ENCODE results near the gene SETDB2. TPM values are rescaled to one million over a fixed set of nuclear protein-coding genes. Genes with fewer than 3 reads are reported as not detected.

The SETDB2 gene
- total RNA-seq, 1 experiment from 2014 or later: 5.2 TPM

DNA sequence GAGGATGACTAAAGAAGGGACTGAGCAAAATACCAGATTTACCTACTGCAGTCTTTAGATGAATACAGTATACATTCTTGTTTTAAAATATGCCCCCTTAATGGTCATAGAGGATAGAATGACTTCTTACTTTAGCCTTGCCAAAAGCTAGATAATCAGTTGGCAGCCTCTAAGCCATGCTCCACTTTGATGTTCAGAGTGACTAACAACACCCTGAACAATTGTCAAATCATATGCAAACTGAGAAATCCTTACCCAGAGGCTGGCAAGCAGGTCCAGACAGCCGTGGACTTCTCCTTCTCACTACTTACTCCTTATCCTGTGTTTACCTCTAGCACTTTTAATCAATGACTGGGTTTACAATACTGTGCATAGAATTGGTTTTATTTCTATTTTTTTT lies 28.1 kb downstream of the SETDB2 start:
- DNase-seq (ENCODE audit: low read depth, low spot score) (no peak), ATAC-seq (no peak)
- Histone ChIP-seq H3K4me1 (ENCODE audit: control insufficient read depth in 1 of 2, insufficient read depth in 2 of 2, low read length in 2 of 2) (no peaks in the 10 kb centered on the region), H3K79me2 (ENCODE audit: insufficient read depth, low read length) (no peaks in the 10 kb centered on the region), H3K27ac (ENCODE audit: low read depth, low read length) (no peak overlapping the region), H3K9me2 (ENCODE audit: insufficient read depth) (no peaks in the 10 kb centered on the region), H3K27me3 (ENCODE audit: insufficient read depth, low read length) (no peaks in the 10 kb centered on the region), H4K20me1 (ENCODE audit: insufficient read depth) (no peaks in the 10 kb centered on the region), H3K36me3 (ENCODE audit: control insufficient read depth in 1 of 2, insufficient read depth in 2 of 2, low read length in 2 of 2) (no peaks in the 10 kb centered on the region; a peak in 1 of 4 replicates), H3K9ac (ENCODE audit: low read length) (no peak overlapping the region), H2AFZ (ENCODE audit: low read depth, low read length, poor library complexity, severe bottlenecking) (no peak overlapping the region), H3K9me3 (ENCODE audit: control insufficient read depth in 1 of 2, insufficient read depth in 1 of 2, low read depth in 1 of 2, low read length in 2 of 2) (no peaks in the 10 kb centered on the region), H3K4me3 (replicated peaks in 1 of 2; ENCODE audit: low read depth in 1 of 2, low read length in 2 of 2) (no peak overlapping the region), H3K4me2 (ENCODE audit: low read length) (no peak overlapping the region)
- ChIA-PET CTCF (no interaction called here), RAD21 (ENCODE audit: low non-redundant PET in 1 of 2, low total read pairs in 2 of 2, uncharacterized antibody in 2 of 2, unreplicated experiment in 2 of 2) (no interaction called here), POLR2A (no interaction called here)
- no TSS peak for BruUV-seq (replicated peaks)
- intact Hi-C loops (cut with micrococcal nuclease): no loop called here
- TF ChIP-seq SP1 (IDR thresholded peaks at IDR 0.05; ENCODE audit: low read depth) (no peak), EZH2 (IDR thresholded peaks at IDR 0.05) (no peak), CEBPB (IDR thresholded peaks at IDR 0.05; ENCODE audit: low read depth) (no peak), EGR1 (IDR thresholded peaks at IDR 0.05; ENCODE audit: low read depth) (no peak), POLR2AphosphoS5 (IDR thresholded peaks at IDR 0.05; ENCODE audit: low read depth, low read length) (no peak), POLR2A (IDR thresholded peaks at IDR 0.05; ENCODE audit: borderline replicate concordance, extremely low read depth, insufficient read depth, insufficient read length) (no peak), SRF (IDR thresholded peaks at IDR 0.05; ENCODE audit: low read depth) (no peak), EZH2phosphoT487 (IDR thresholded peaks at IDR 0.05; ENCODE audit: borderline replicate concordance) (no peak), YY1 (IDR thresholded peaks at IDR 0.05; ENCODE audit: extremely low read depth, insufficient replicate concordance, low read depth, low read length) (no peak), ZFX (IDR thresholded peaks at IDR 0.05) (no peak), JUND (IDR thresholded peaks at IDR 0.05) (no peak), SIN3A (IDR thresholded peaks at IDR 0.05; ENCODE audit: low read depth) (no peak), FOSL1 (IDR thresholded peaks at IDR 0.05; ENCODE audit: low read depth) (no peak), ELF1 (IDR thresholded peaks at IDR 0.05; ENCODE audit: borderline replicate concordance, low read depth) (no peak)
- TF ChIP-seq, protein P1, sequence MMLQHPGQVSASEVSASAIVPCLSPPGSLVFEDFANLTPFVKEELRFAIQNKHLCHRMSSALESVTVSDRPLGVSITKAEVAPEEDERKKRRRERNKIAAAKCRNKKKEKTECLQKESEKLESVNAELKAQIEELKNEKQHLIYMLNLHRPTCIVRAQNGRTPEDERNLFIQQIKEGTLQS (IDR thresholded peaks at IDR 0.05): no peak

DNA sequence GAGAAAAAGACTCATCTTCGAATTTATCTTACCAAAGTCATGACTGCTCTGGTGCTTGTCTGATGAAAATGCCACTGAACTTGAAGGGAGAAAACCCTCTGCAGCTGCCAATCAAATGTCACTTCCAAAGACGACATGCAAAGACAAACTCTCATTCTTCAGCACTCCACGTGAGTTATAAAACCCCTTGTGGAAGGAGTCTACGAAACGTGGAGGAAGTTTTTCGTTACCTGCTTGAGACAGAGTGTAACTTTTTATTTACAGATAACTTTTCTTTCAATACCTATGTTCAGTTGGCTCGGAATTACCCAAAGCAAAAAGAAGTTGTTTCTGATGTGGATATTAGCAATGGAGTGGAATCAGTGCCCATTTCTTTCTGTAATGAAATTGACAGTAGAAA lies 32.5 kb downstream of the SETDB2 start:
- ATAC-seq: no peak
- POLR2A ChIA-PET: no interaction called here
- TF ChIP-seq EZH2phosphoT487 (IDR thresholded peaks at IDR 0.05; ENCODE audit: borderline replicate concordance): no peak
- TF ChIP-seq CEBPB (IDR thresholded peaks at IDR 0.05; ENCODE audit: low read depth): no peak
- TF ChIP-seq RAD21 (IDR thresholded peaks at IDR 0.05; ENCODE audit: low read depth): no peak
- no peak for TF ChIP-seq SRF (IDR thresholded peaks at IDR 0.05; ENCODE audit: low read depth)
- no peak for TF ChIP-seq TCF7L2 (IDR thresholded peaks at IDR 0.05; ENCODE audit: borderline replicate concordance, extremely low read depth, insufficient read depth, insufficient read length)
- TF ChIP-seq SIN3A (IDR thresholded peaks at IDR 0.05; ENCODE audit: low read depth): no peak
- TF ChIP-seq YY1 (IDR thresholded peaks at IDR 0.05; ENCODE audit: extremely low read depth, insufficient replicate concordance, low read depth, low read length): no peak
- TF ChIP-seq, protein P2, sequence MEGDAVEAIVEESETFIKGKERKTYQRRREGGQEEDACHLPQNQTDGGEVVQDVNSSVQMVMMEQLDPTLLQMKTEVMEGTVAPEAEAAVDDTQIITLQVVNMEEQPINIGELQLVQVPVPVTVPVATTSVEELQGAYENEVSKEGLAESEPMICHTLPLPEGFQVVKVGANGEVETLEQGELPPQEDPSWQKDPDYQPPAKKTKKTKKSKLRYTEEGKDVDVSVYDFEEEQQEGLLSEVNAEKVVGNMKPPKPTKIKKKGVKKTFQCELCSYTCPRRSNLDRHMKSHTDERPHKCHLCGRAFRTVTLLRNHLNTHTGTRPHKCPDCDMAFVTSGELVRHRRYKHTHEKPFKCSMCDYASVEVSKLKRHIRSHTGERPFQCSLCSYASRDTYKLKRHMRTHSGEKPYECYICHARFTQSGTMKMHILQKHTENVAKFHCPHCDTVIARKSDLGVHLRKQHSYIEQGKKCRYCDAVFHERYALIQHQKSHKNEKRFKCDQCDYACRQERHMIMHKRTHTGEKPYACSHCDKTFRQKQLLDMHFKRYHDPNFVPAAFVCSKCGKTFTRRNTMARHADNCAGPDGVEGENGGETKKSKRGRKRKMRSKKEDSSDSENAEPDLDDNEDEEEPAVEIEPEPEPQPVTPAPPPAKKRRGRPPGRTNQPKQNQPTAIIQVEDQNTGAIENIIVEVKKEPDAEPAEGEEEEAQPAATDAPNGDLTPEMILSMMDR (IDR thresholded peaks at IDR 0.05 in 2 of 3, conservative IDR thresholded peaks at IDR 0.05 in 1 of 3; ENCODE audit: borderline replicate concordance in 1 of 3, insufficient read depth in 1 of 3, low read depth in 2 of 3, low read length in 2 of 3): no peak
- TF ChIP-seq, protein P3, sequence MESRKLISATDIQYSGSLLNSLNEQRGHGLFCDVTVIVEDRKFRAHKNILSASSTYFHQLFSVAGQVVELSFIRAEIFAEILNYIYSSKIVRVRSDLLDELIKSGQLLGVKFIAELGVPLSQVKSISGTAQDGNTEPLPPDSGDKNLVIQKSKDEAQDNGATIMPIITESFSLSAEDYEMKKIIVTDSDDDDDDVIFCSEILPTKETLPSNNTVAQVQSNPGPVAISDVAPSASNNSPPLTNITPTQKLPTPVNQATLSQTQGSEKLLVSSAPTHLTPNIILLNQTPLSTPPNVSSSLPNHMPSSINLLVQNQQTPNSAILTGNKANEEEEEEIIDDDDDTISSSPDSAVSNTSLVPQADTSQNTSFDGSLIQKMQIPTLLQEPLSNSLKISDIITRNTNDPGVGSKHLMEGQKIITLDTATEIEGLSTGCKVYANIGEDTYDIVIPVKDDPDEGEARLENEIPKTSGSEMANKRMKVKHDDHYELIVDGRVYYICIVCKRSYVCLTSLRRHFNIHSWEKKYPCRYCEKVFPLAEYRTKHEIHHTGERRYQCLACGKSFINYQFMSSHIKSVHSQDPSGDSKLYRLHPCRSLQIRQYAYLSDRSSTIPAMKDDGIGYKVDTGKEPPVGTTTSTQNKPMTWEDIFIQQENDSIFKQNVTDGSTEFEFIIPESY (IDR thresholded peaks at IDR 0.05; ENCODE audit: extremely low read depth, insufficient replicate concordance, low read length): no peak
- TF ChIP-seq JUND (IDR thresholded peaks at IDR 0.05): no peak
- TF ChIP-seq EGR1 (IDR thresholded peaks at IDR 0.05; ENCODE audit: low read depth): no peak

More for the DNA sequence above, 32.5 kb downstream of the SETDB2 start:
- intact Hi-C loops (cut with micrococcal nuclease): no loop called here
- H3K4me1 ChIP-seq (ENCODE audit: control insufficient read depth in 1 of 2, insufficient read depth in 2 of 2, low read length in 2 of 2): no peaks in the 10 kb centered on the region
- H3K27ac ChIP-seq (ENCODE audit: low read depth, low read length): no peak overlapping the region
- H3K27me3 ChIP-seq (ENCODE audit: insufficient read depth, low read length): no peaks in the 10 kb centered on the region
- H3K9me2 ChIP-seq (ENCODE audit: insufficient read depth): no peaks in the 10 kb centered on the region
- ChIA-PET CTCF (no interaction called here), RAD21 (ENCODE audit: low non-redundant PET in 1 of 2, low total read pairs in 2 of 2, uncharacterized antibody in 2 of 2, unreplicated experiment in 2 of 2) (no interaction called here)
- no peak overlapping the region for H3K4me3 ChIP-seq (replicated peaks in 1 of 2; ENCODE audit: low read depth in 1 of 2, low read length in 2 of 2)
- DNase-seq (ENCODE audit: low read depth, low spot score): no peak
- H3K9ac ChIP-seq (ENCODE audit: low read length): no peak overlapping the region
- no peaks in the 10 kb centered on the region for H4K20me1 ChIP-seq (ENCODE audit: insufficient read depth)
- H3K79me2 ChIP-seq (ENCODE audit: insufficient read depth, low read length): no peaks in the 10 kb centered on the region
- no peaks in the 10 kb centered on the region for H3K9me3 ChIP-seq (ENCODE audit: control insufficient read depth in 1 of 2, insufficient read depth in 1 of 2, low read depth in 1 of 2, low read length in 2 of 2)
- H2AFZ ChIP-seq (ENCODE audit: low read depth, low read length, poor library complexity, severe bottlenecking): no peak overlapping the region
- no peak overlapping the region for H3K4me2 ChIP-seq (ENCODE audit: low read length)
- no TSS peak for BruUV-seq (replicated peaks)
- no peaks in the 10 kb centered on the region for H3K36me3 ChIP-seq (ENCODE audit: control insufficient read depth in 1 of 2, insufficient read depth in 2 of 2, low read length in 2 of 2)
